Mammary epithelial cell (primary cell): ENCODE data around the gene CNTNAP1.

Source experiments
- CTCF ChIP-seq, 2 donors: IDR thresholded peaks in 1 of 2; conservative IDR thresholded peaks in 1 of 2; 2 replicates each; pipeline ENCODE4 v1.5.1; 2011 to 2012; ENCODE audit warnings: inconsistent platforms in 2 of 2, low read length in 2 of 2, mild to moderate bottlenecking in 2 of 2, control low read depth in 1 of 2, low read depth in 1 of 2; ENCODE audit not compliant: insufficient read depth in 1 of 2; ENCODE audit errors: extremely low read depth in 1 of 2
- EZH2 ChIP-seq: IDR thresholded peaks from 2 replicates; pipeline ENCODE4 v1.6.1; 2012; ENCODE audit warnings: low read length, inconsistent platforms, borderline replicate concordance

GRCh38 chr17:42723636-42724035 is 41.3 kb downstream of the CNTNAP1 start:
- TF ChIP-seq CTCF (conservative IDR thresholded peaks at IDR 0.05 in 1 of 2, IDR thresholded peaks at IDR 0.05 in 1 of 2; ENCODE audit: extremely low read depth in 1 of 2, insufficient read depth in 1 of 2, low read depth in 1 of 2, low read length in 2 of 2) (no peak), EZH2 (no peak)
